Measurements from ENCODE around the gene TMEM182.

GRCh38 chr2:102783506-102784183 lies 21.8 kb downstream of the TMEM182 start:
- no peak for TF ChIP-seq CTCF (IDR thresholded peaks at IDR 0.05; ENCODE audit: low read depth, low read length)
- TF ChIP-seq POLR2A (IDR thresholded peaks at IDR 0.05; ENCODE audit: extremely low read depth, insufficient read length): no peak
- TF ChIP-seq MAX (IDR thresholded peaks at IDR 0.05; ENCODE audit: low read depth, low read length): no peak
- no peak for TF ChIP-seq MYC (IDR thresholded peaks at IDR 0.05; ENCODE audit: low read depth, low read length)

All from NB4 (cell line).